H1 (cell line): ENCODE data around the gene RNF6. TPM values are rescaled to one million over a fixed set of nuclear protein-coding genes. Genes with fewer than 3 reads are reported as not detected.

Experiments
- CTCF ChIA-PET: fragments of 300-600 bp; sonication (Branson Sonifier 250); formaldehyde crosslinking; loops from one replicate; lab custom pipeline; 2021; ENCODE audit not compliant: partially characterized antibody; lab: Charles Lee
- POLR2A ChIA-PET: fragments of 300-600 bp; sonication (Branson Sonifier 250); formaldehyde crosslinking; loops from one replicate; lab custom pipeline; 2021; ENCODE audit warnings: inconsistent platforms; ENCODE audit not compliant: partially characterized antibody; lab: Charles Lee
- DNase-seq, 2 experiments: peaks; one replicate each; pipeline versions ENCODE4 v3.0.0 to v3.0.0-alpha.2; 2010 to 2022; ENCODE audit warnings: low spot score in 2 of 2, low read depth in 1 of 2, mixed read lengths in 1 of 2
- FAIRE-seq: peaks from 2 replicates; lab custom pipeline; 2011; peaks lifted over from hg19 to GRCh38; lab: Jason Lieb, UNC
- H2AFZ ChIP-seq: 2 replicates; pipeline ENCODE4 v1.8.1; 2012; ENCODE audit warnings: low read length, inconsistent platforms
- H2AK5ac ChIP-seq: 2 replicates; pipeline ENCODE4 v1.6.1; 2013; ENCODE audit warnings: low read depth, low read length
- H2BK120ac ChIP-seq: replicated peaks from 2 replicates; pipeline ENCODE3; 2013; ENCODE audit warnings: low read depth, low read length, inconsistent platforms
- H2BK12ac ChIP-seq: 2 replicates; pipeline ENCODE4 v1.6.1; 2013; ENCODE audit warnings: low read depth, low read length
- H2BK15ac ChIP-seq: 2 replicates; pipeline ENCODE4 v1.6.1; 2013; ENCODE audit warnings: low read length
- H2BK20ac ChIP-seq: 2 replicates; pipeline ENCODE4 v1.6.1; 2013; ENCODE audit warnings: low read length
- H2BK5ac ChIP-seq: 2 replicates; pipeline ENCODE4 v1.6.1; 2013; ENCODE audit warnings: low read depth, low read length
- H3K14ac ChIP-seq: 2 replicates; pipeline ENCODE4 v1.6.1; 2013; ENCODE audit warnings: inconsistent platforms; ENCODE audit not compliant: insufficient read length
- H3K18ac ChIP-seq: 2 replicates; pipeline ENCODE4 v1.6.1; 2013; ENCODE audit warnings: low read length; ENCODE audit errors: extremely low read depth
- H3K23ac ChIP-seq: 2 replicates; pipeline ENCODE4 v1.6.1; 2013; ENCODE audit warnings: inconsistent platforms; ENCODE audit not compliant: insufficient read length
- H3K23me2 ChIP-seq: 2 replicates; pipeline ENCODE4 v1.6.1; 2013; ENCODE audit warnings: low read depth, low read length
- H3K27ac ChIP-seq: 2 replicates; pipeline ENCODE4 v1.6.1; 2011; ENCODE audit warnings: low read depth, low read length, inconsistent platforms
- H3K27me3 ChIP-seq, 4 experiments: replicated peaks in 1 of 4; 1 replicate in 1 of 4; 2 replicates in 3 of 4; pipeline versions ENCODE4 v1.6.1 to v1.8.1; 2011 to 2013; ENCODE audit warnings: low read length in 3 of 4, mild to moderate bottlenecking in 3 of 4, inconsistent platforms in 2 of 4, mixed read lengths in 2 of 4, moderate library complexity in 1 of 4; ENCODE audit not compliant: control insufficient read depth in 3 of 4, insufficient read depth in 3 of 4; ENCODE audit errors: extremely low read depth in 1 of 4
- H3K36me3 ChIP-seq, 4 experiments: 2 replicates each; pipeline versions ENCODE4 v1.6.1 to v1.8.1; 2011 to 2013; ENCODE audit warnings: mild to moderate bottlenecking in 4 of 4, low read length in 3 of 4, moderate library complexity in 2 of 4, control low read depth in 1 of 4, inconsistent platforms in 1 of 4; ENCODE audit not compliant: insufficient read depth in 4 of 4, control insufficient read depth in 2 of 4
- H3K4ac ChIP-seq: replicated peaks from 2 replicates; pipeline ENCODE3; 2013; ENCODE audit warnings: low read length, low read depth, mixed read lengths, inconsistent platforms; ENCODE audit not compliant: insufficient read length
- H3K4me1 ChIP-seq, 4 experiments: replicated peaks in 1 of 4; 1 replicate in 1 of 4; 2 replicates in 3 of 4; pipeline versions ENCODE4 v1.6.1 to v1.8.1; 2011 to 2013; ENCODE audit warnings: low read length in 3 of 4, inconsistent platforms in 2 of 4, mixed read lengths in 1 of 4; ENCODE audit not compliant: insufficient read depth in 4 of 4, control insufficient read depth in 3 of 4
- H3K4me2 ChIP-seq, 2 experiments: 2 replicates each; pipeline versions ENCODE4 v1.6.1 to v1.8.1; 2011 to 2013; ENCODE audit warnings: low read depth in 2 of 2, low read length in 2 of 2, control low read depth in 1 of 2, inconsistent platforms in 1 of 2, mild to moderate bottlenecking in 1 of 2; ENCODE audit not compliant: insufficient read depth in 1 of 2
- H3K4me3 ChIP-seq, 4 experiments: fragments of 200-600, 300-600 bp in 1 of 4; sonication (generic), shearing (Covaris generic), sonication (Bioruptor Twin) in 1 of 4; 2 replicates each; pipeline versions ENCODE4 v1.5.1 to v1.8.1; 2011 to 2016; ENCODE audit warnings: low read length in 4 of 4, low read depth in 3 of 4, control low read depth in 2 of 4, inconsistent platforms in 2 of 4, mild to moderate bottlenecking in 2 of 4, mixed read lengths in 1 of 4, moderate library complexity in 1 of 4; ENCODE audit not compliant: insufficient read depth in 2 of 4; ENCODE audit errors: extremely low read depth in 1 of 4
- H3K56ac ChIP-seq: replicated peaks from 2 replicates; pipeline ENCODE3; 2013; ENCODE audit warnings: low read depth, mild to moderate bottlenecking, mixed read lengths, low read length, inconsistent platforms; ENCODE audit not compliant: insufficient read length
- H3K79me1 ChIP-seq: 2 replicates; pipeline ENCODE4 v1.6.1; 2013; ENCODE audit warnings: low read depth, low read length, control low read depth
- H3K79me2 ChIP-seq, 2 experiments: 2 replicates each; pipeline versions ENCODE4 v1.6.1 to v1.8.1; 2012 to 2013; ENCODE audit warnings: low read length in 2 of 2, mild to moderate bottlenecking in 2 of 2, inconsistent platforms in 1 of 2; ENCODE audit not compliant: insufficient read depth in 2 of 2, control insufficient read depth in 1 of 2
- H3K9ac ChIP-seq, 4 experiments: replicated peaks in 1 of 4; 1 replicate in 1 of 4; 2 replicates in 3 of 4; pipeline versions ENCODE4 v1.6.1 to v1.8.1; 2011 to 2013; ENCODE audit warnings: low read depth in 3 of 4, low read length in 3 of 4, control low read depth in 2 of 4, mild to moderate bottlenecking in 2 of 4, moderate library complexity in 2 of 4, inconsistent platforms in 1 of 4; ENCODE audit errors: extremely low read depth in 1 of 4
- H3K9me3 ChIP-seq, 2 experiments: 2 replicates each; pipeline versions ENCODE4 v1.6.1 to v1.8.1; 2012 to 2013; ENCODE audit warnings: mild to moderate bottlenecking in 2 of 2, moderate library complexity in 2 of 2, control low read depth in 1 of 2, inconsistent platforms in 1 of 2, low read depth in 1 of 2, low read length in 1 of 2, mixed read lengths in 1 of 2; ENCODE audit not compliant: insufficient read depth in 2 of 2
- H4K20me1 ChIP-seq, 2 experiments: replicated peaks in 1 of 2; 2 replicates each; pipeline versions ENCODE3 to v1.8.1; 2011 to 2013; ENCODE audit warnings: inconsistent platforms in 2 of 2, low read length in 2 of 2, mild to moderate bottlenecking in 1 of 2; ENCODE audit not compliant: insufficient read depth in 2 of 2, control insufficient read depth in 1 of 2
- H4K5ac ChIP-seq: 2 replicates; pipeline ENCODE4 v1.6.1; 2013; ENCODE audit warnings: low read length, low read depth, mixed read lengths, inconsistent platforms; ENCODE audit not compliant: insufficient read length
- H4K8ac ChIP-seq: 2 replicates; pipeline ENCODE4 v1.8.0; 2013; ENCODE audit warnings: mild to moderate bottlenecking, moderate library complexity, low read length, inconsistent platforms; ENCODE audit not compliant: insufficient read depth; ENCODE audit errors: extremely low read depth
- H4K91ac ChIP-seq: replicated peaks from 2 replicates; pipeline ENCODE3; 2013; ENCODE audit warnings: low read length, mixed read lengths, inconsistent platforms; ENCODE audit not compliant: insufficient read length
- CHD2 ChIP-seq: IDR thresholded peaks from 2 replicates; pipeline ENCODE4 v1.6.1; 2012; ENCODE audit warnings: low read length, improper control_type of control experiment
- CTBP2 ChIP-seq: IDR thresholded peaks from 2 replicates; pipeline ENCODE4 v1.7.0; 2011; ENCODE audit warnings: borderline replicate concordance, mild to moderate bottlenecking, moderate library complexity, mixed read lengths, low read length; ENCODE audit not compliant: insufficient read depth, insufficient read length
- GTF2F1 ChIP-seq: IDR thresholded peaks from 2 replicates; pipeline ENCODE4 v1.6.1; 2012; ENCODE audit warnings: low read depth, low read length, improper control_type of control experiment, borderline replicate concordance
- HDAC6 ChIP-seq: IDR thresholded peaks from one replicate; pipeline ENCODE4 v1.7.1; 2012; ENCODE audit warnings: low read depth, mild to moderate bottlenecking, inconsistent platforms, low read length, moderate library complexity
- JUND ChIP-seq: IDR thresholded peaks from 2 replicates; pipeline ENCODE4 v1.6.1; 2011; ENCODE audit warnings: mild to moderate bottlenecking, improper control_type of control experiment, low read length
- RFX5 ChIP-seq: IDR thresholded peaks from 2 replicates; pipeline ENCODE4 v1.6.1; 2011; ENCODE audit warnings: low read depth, low read length, improper control_type of control experiment, borderline replicate concordance
- SAP30 ChIP-seq: fragments of 300-600 bp; sonication (generic); IDR thresholded peaks from 2 replicates; pipeline ENCODE4 v1.7.1; 2012; ENCODE audit warnings: low read length, moderate library complexity, mild to moderate bottlenecking, inconsistent platforms; ENCODE audit not compliant: insufficient read depth, insufficient replicate concordance
- polyA plus RNA-seq, 7 experiments: library from polyadenylated mRNA; depleted of rRNA in 3 of 7; stranded (reverse) in 5 of 7; unstranded in 2 of 7; fragments of >200 nt in 5 of 7; fragments of 200-250 nt in 2 of 7; gene quantifications; 1 replicate in 5 of 7; 2 replicates in 1 of 7; 4 replicates in 1 of 7; pipeline versions ENCODE4 v1.2.1 to v1.2.3, GENCODE V29; 2011 to 2013; ENCODE audit warnings: missing spikeins in 2 of 7, mixed read lengths in 2 of 7
- total RNA-seq: library from RNA; stranded (reverse); fragmentation: NEBNext Ultra II Directional; extraction: Animal tissue kit (Norgen Biotek cat#: 25700); gene quantifications from 2 replicates; pipeline ENCODE4 v1.2.1, GENCODE V29; 2021

RNF6 gene
- total and polyA plus RNA-seq, 2 of the 8 experiments (the other 6 are each of a cell fraction or from before 2014, with no cell fraction given), result 4.0 to 13.8 TPM

GRCh38 chr13:26202365-26202972, 19.6 kb downstream of the RNF6 start:
- Histone ChIP-seq H2BK20ac (no peak overlapping the region), H2BK15ac (no peak overlapping the region), H2BK5ac (no peak overlapping the region), H3K23me2 (no peaks in the 10 kb centered on the region; the same call in 1 of the 2 replicates), H3K14ac (no peak overlapping the region), H3K4me2 (no peak overlapping the region), H3K9ac (no peak overlapping the region), H3K36me3 (0 out of 8 replicates have a peak, but pooled peaks cover 0 to under 1% (median 0%) of the 10 kb centered on the region in 4 experiments), H3K27ac (no peak overlapping the region), H2AFZ (no peak overlapping the region), H3K9me3 (no peaks in the 10 kb centered on the region), H2AK5ac (no peak overlapping the region), H3K27me3 (peaks cover 0 to 1% (median 0%) of the 10 kb centered on the region in 4 experiments; a peak in 1 of 7 replicates), H4K20me1 (no peaks in the 10 kb centered on the region), H4K8ac (no peak overlapping the region), H2BK120ac (no peak overlapping the region), H4K91ac (no peak overlapping the region), H3K79me1 (no peaks in the 10 kb centered on the region), H3K79me2 (no peaks in the 10 kb centered on the region), H3K23ac (no peak overlapping the region), H2BK12ac (no peak overlapping the region), H3K56ac (no peak overlapping the region), H4K5ac (no peak overlapping the region), H3K4me3 (no peak overlapping the region), H3K18ac (no peak overlapping the region), H3K4ac (no peak overlapping the region), H3K4me1 (peaks cover 0 to 4% (median 0%) of the 10 kb centered on the region in 4 experiments; a peak in 1 of 7 replicates)
- ChIA-PET CTCF (interaction anchor here (1.0 to 3.7 kb wide), 4 partner anchors 8 to 18 kb away, joined by 3 to 12 read pairs (median 3); no protein-coding TSS in a partner anchor), POLR2A (interaction anchor here (1.0 kb wide), 1 partner anchor 19 kb away, joined by 3 read pairs; the partner anchor contains the start of gene RNF6)
- FAIRE-seq (no peak), DNase-seq (no peak)
- TF ChIP-seq HDAC6 (no peak), SAP30 (no peak), RFX5 (no peak), CTBP2 (no peak), GTF2F1 (no peak), JUND (no peak), CHD2 (no peak)
